ENCODE measurements around the gene ST6GALNAC5. TPM values are rescaled to one million over a fixed set of nuclear protein-coding genes. Genes with fewer than 3 reads are reported as not detected.

The ST6GALNAC5 gene
- total RNA-seq, 6 donors from 2014 or later: 18.9 to 54.9 (median 28.0) TPM

DNA sequence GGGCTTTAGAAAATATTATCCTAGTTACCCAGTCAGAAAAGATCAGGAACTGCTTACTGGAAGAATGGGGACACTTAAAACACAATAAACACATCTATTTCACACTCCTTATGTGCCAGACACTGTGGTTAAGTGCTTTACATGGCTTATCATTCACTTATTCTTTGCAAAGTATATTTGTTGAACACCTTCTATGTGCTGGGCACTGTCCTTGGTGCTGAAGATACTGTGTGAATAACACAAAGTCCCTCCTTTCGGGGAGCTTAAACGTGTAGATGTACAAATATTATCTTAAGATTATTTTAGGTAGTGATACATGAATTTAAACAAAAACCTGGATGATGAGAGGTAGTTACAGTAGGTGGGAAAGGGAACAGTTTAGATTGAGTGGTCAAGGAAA, 169.3 kb downstream of the ST6GALNAC5 start:
- no peak overlapping the region for H3K4me3 ChIP-seq
- DNase-seq: no peak
- H3K9me3 ChIP-seq: no peaks in the 10 kb centered on the region
- WGBS, 2 donors: 56 to 72% methylated on average over 2 of the region's 2 CpGs
- TF ChIP-seq EP300 (IDR thresholded peaks at IDR 0.05) (no peak), POLR2AphosphoS5 (IDR thresholded peaks at IDR 0.05) (no peak), POLR2A (IDR thresholded peaks at IDR 0.05) (no peak)
- TF ChIP-seq, protein P1, sequence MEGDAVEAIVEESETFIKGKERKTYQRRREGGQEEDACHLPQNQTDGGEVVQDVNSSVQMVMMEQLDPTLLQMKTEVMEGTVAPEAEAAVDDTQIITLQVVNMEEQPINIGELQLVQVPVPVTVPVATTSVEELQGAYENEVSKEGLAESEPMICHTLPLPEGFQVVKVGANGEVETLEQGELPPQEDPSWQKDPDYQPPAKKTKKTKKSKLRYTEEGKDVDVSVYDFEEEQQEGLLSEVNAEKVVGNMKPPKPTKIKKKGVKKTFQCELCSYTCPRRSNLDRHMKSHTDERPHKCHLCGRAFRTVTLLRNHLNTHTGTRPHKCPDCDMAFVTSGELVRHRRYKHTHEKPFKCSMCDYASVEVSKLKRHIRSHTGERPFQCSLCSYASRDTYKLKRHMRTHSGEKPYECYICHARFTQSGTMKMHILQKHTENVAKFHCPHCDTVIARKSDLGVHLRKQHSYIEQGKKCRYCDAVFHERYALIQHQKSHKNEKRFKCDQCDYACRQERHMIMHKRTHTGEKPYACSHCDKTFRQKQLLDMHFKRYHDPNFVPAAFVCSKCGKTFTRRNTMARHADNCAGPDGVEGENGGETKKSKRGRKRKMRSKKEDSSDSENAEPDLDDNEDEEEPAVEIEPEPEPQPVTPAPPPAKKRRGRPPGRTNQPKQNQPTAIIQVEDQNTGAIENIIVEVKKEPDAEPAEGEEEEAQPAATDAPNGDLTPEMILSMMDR (IDR thresholded peaks at IDR 0.05): no peak
- H3K36me3 ChIP-seq: no peaks in the 10 kb centered on the region
- H3K4me1 ChIP-seq: no peaks in the 10 kb centered on the region
- no peaks in the 10 kb centered on the region for H3K27me3 ChIP-seq
- no peak for ATAC-seq (ENCODE audit: low FRiP score in 2 of 2)
- no peak overlapping the region for H3K27ac ChIP-seq

DNA sequence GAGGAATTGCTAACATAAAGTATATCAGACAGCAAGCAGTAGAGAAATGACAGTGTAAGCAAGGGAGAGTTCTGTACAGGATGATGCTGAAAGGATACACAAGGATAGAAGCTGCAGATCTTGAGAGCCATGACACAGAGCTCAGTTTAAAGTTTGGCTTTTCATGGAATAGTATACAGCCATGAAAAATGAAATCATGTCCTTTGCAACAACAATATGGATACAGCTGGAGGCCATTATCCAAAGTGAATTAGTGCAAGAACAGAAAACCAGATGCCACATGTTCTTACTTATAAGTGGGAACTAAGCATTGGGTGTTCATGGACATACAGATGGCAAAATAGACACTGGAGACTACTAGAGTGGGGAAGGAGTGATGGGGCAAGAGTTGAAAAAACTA, 169.8 kb downstream of the ST6GALNAC5 start:
- TF ChIP-seq, protein P1 (IDR thresholded peaks at IDR 0.05): no peak
- TF ChIP-seq POLR2AphosphoS5 (IDR thresholded peaks at IDR 0.05) (no peak), POLR2A (IDR thresholded peaks at IDR 0.05) (no peak), EP300 (IDR thresholded peaks at IDR 0.05) (no peak)
- no peaks in the 10 kb centered on the region for H3K36me3 ChIP-seq
- no peak for ATAC-seq (ENCODE audit: low FRiP score in 2 of 2)
- H3K4me3 ChIP-seq: no peak overlapping the region
- H3K27ac ChIP-seq: no peak overlapping the region
- no peaks in the 10 kb centered on the region for H3K27me3 ChIP-seq
- H3K9me3 ChIP-seq: no peaks in the 10 kb centered on the region
- H3K4me1 ChIP-seq: no peaks in the 10 kb centered on the region
- no peak for DNase-seq

DNA sequence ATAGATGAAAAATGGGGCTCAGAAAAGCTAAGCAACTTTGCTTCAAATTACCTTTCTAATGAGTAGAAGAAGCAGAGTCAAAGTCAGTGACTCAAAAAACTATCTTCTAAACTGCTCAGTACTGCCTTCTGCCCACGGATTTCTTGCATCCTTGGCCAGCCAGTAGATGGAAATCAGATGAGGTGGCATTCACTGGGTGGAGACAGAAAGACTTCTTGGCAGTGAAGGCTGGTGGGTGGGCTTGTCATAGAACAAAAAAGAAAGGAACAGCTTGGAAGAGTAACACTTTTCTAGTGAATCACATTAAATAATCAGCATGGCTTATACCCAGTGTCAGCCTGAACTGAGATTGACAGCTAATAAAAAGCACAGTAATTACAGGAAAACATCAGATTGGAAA, 170.7 kb downstream of the ST6GALNAC5 start:
- Histone ChIP-seq H3K27ac (no peak overlapping the region), H3K4me1 (no peaks in the 10 kb centered on the region), H3K36me3 (no peaks in the 10 kb centered on the region), H3K9me3 (no peaks in the 10 kb centered on the region), H3K4me3 (no peak overlapping the region), H3K27me3 (no peaks in the 10 kb centered on the region)
- 68 to 71% methylated on average over 1 of the region's 1 CpG for WGBS, 2 donors
- DNase-seq (no peak), ATAC-seq (ENCODE audit: low FRiP score in 2 of 2) (no peak)
- no peak for TF ChIP-seq EP300 (IDR thresholded peaks at IDR 0.05)
- TF ChIP-seq POLR2AphosphoS5 (IDR thresholded peaks at IDR 0.05): no peak
- TF ChIP-seq, protein P1 (IDR thresholded peaks at IDR 0.05): no peak
- TF ChIP-seq POLR2A (IDR thresholded peaks at IDR 0.05): no peak

DNA sequence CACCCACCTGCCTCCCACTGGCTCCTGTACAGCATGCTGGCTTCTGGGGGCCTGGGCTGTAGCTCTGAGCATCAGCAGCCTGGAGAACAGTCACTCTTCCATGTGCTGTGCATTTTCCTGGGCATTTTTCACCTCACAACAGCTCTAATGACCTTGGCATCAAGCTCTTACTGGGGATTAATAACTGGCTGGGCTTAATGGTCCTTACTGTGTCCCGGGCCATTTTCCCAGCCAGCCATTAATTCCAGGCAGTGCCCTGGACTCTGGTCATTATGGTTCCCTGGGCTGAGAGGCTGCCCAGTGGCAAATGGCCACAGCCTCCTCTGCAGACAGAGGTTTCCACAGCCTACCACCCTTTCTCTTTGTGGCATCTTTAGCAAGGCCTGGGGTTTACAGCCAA, 171.8 kb downstream of the ST6GALNAC5 start:
- H3K27me3 ChIP-seq: no peaks in the 10 kb centered on the region
- no peaks in the 10 kb centered on the region for H3K36me3 ChIP-seq
- ATAC-seq (ENCODE audit: low FRiP score in 2 of 2) (peak in 1 of 2 donors; percentile 6), DNase-seq (no peak)
- no peak overlapping the region for H3K4me3 ChIP-seq
- TF ChIP-seq, protein P1 (IDR thresholded peaks at IDR 0.05): no peak
- TF ChIP-seq POLR2AphosphoS5 (IDR thresholded peaks at IDR 0.05): no peak
- no peak for TF ChIP-seq EP300 (IDR thresholded peaks at IDR 0.05)
- TF ChIP-seq POLR2A (IDR thresholded peaks at IDR 0.05): no peak
- H3K4me1 ChIP-seq: no peaks in the 10 kb centered on the region
- 83 to 92% methylated on average over 1 of the region's 1 CpG for WGBS, 2 donors
- H3K9me3 ChIP-seq: no peaks in the 10 kb centered on the region
- H3K27ac ChIP-seq: no peak overlapping the region

DNA sequence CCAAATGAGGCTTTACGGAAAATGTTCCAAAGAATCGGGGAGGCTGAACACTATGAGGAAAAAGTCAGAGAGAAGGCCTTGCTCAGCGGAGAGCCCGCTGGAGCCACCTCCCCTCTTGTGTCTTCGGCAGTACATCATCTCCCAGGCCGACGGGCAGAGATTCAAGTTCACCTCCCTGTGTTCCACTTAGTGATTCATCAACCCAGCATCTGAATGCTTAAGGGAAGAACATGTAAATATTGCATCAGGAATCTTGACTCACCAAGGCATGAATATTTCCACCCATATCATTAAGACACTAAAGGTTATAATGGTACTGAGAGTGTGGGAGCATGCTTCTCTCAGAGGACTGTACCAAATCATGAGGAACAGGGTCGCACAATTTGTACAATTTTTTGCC, 172.5 kb downstream of the ST6GALNAC5 start:
- Histone ChIP-seq H3K27me3 (no peaks in the 10 kb centered on the region), H3K36me3 (no peaks in the 10 kb centered on the region), H3K27ac (no peak overlapping the region), H3K9me3 (no peaks in the 10 kb centered on the region), H3K4me1 (no peaks in the 10 kb centered on the region), H3K4me3 (no peak overlapping the region)
- ATAC-seq (ENCODE audit: low FRiP score in 2 of 2) (peak in 1 of 2 donors; percentile 90), DNase-seq (no peak)
- TF ChIP-seq POLR2AphosphoS5 (IDR thresholded peaks at IDR 0.05): peak in 1 of 2 donors; percentile 18
- TF ChIP-seq POLR2A (IDR thresholded peaks at IDR 0.05): no peak
- WGBS, 2 donors: 87 to 93% methylated on average over 8 of the region's 8 CpGs
